GM19023 (cell line): ENCODE data around the gene AMBP.
"Not testable (repeated sequence)": the region's sequence is repeated elsewhere in the genome, so short reads cannot be mapped to it uniquely, and the experiment has no call there.

ENCODE experiments used
- ATAC-seq: cut with Tn5 transposase; IDR thresholded peaks from one replicate; pipeline ENCODE4 v1.9.1; 2021; ENCODE audit warnings: mild to moderate bottlenecking, moderate library complexity; ENCODE audit not compliant: unreplicated experiment

Gene AMBP

GRCh38 chr9:114053246-114054005 lies 24.7 kb downstream of the AMBP start:
- no peak for ATAC-seq

- ATAC-seq, result no peak
These were observed 26.4 kb downstream of the AMBP start for GRCh38 chr9:114051706-114052105.

DNA sequence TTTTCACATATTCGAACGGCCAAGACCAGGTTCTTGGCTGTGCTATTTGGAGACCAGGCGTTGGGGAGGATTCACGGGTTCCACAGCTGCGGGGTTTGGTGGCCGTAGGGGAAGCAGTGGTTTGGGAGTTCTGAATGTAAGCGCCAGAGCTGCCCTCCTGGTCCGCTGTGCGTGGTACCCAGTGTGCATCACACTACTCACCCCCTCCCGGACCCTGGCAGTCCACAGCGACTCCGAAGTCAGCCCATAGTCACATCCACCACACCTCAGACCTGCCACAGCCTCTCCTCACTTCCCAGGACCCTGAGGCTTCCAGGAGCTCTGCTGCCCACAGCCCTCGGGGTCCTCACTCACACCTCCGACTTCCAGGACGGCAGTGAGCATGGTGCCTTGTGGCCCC lies 26.8 kb downstream of the AMBP start:
- no peak for ATAC-seq

GRCh38 chr9:114050646-114051045 lies 27.5 kb downstream of the AMBP start:
- ATAC-seq, result no peak

- no peak for ATAC-seq
These were observed 27.9 kb downstream of the AMBP start for GRCh38 chr9:114050226-114050568.

GRCh38 chr9:114049441-114050225 lies 28.5 kb downstream of the AMBP start:
- ATAC-seq, result no peak

DNA sequence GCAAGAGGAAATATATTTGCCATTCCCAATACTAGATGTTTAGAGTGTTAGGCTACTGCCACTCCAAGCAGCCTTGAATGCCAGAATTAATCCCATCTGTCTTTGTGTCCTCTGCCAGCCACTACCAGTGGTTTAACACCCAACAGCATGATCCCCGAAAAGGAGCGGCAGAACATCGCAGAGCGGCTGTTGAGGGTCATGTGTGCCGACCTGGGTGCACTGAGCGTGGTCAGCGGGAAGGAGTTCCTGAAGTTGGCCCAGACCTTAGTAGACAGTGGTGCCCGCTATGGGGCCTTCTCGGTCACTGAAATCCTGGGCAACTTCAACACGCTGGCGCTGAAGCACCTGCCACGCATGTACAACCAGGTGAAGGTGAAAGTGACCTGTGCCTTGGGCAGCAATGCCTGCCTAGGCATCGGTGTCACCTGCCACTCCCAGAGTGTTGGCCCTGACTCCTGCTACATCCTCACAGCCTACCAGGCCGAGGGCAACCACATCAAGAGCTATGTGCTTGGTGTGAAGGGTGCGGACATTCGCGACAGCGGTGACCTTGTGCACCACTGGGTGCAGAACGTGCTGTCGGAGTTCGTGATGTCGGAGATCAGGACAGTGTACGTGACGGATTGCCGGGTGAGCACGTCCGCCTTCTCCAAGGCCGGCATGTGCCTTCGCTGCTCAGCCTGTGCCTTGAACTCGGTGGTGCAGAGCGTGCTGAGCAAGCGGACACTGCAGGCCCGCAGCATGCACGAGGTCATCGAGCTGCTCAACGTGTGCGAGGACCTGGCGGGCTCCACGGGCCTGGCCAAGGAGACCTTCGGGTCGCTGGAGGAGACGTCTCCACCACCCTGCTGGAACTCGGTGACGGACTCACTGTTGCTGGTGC lies 29.3 kb downstream of the AMBP start:
- ATAC-seq, result no peak

DNA sequence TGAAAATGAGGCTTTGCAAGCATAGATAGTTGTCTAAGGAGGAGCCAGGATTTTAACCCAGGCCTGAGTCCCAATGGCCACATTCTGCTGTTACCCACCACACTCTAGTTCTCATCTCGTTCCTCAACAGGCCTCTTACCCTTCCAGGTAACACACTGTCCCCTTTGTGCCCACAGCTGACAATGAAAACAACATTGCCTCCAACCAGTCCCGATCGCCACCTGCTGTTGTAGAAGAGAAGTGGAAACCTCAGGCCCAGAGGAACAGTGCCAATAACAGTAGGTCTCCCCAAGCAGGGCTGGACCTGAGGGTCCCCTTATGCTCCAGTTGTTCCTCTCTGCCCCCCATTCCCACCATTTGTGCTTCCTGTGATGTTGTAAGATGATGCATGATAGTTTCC lies 30.4 kb downstream of the AMBP start:
- ATAC-seq, result no peak

- no peak for ATAC-seq
These were observed 31.2 kb downstream of the AMBP start for GRCh38 chr9:114046875-114047274.

DNA sequence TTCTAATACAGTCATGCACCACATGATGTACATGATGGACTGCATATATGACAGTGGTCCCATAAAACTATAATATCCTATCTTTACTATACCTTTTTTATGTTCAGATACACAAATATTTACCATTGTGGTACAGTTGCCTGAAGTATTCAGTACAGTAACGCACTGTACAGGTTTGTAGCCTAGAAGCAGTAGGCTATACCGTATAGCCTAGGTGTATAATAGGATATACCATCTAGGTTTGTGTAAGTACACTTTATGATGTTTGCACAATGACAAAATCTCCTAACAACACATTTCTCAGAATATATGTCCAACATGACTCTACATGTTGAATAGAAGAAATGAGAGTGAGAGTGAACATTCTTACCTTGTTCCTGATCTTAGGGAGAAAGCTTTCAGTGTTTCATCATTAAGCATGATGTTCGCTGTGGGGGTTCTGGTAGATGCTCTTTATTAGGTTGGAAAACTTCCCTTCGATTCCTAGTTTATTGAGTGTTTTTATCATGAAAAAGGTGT lies 31.8 kb downstream of the AMBP start:
- no peak for ATAC-seq

GRCh38 chr9:114043660-114044059 lies 34.4 kb downstream of the AMBP start:
- not testable (repeated sequence) for ATAC-seq

DNA sequence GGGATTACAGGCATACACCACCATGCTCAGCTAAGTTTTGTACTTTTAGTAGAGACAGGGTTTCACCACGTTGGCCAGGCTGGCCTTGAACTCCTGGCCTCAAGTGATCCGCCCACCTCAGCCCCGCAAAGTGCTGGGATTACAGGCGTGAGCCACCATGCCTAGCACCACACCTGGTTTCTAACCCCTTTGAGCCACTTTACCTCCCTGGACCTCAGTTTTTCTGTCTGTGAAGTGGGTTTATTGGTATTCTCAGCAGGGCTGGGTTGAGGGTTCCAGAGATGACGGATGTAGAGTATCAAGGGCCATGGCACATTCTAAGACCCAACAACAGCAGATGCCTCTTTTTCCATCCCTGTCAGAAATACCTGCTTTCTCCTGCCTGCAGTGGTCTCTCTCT lies 38.6 kb downstream of the AMBP start:
- no peak for ATAC-seq

- no peak for ATAC-seq
These were observed 39.3 kb downstream of the AMBP start for GRCh38 chr9:114038724-114039313.

GRCh38 chr9:114037961-114038723 lies 40.0 kb downstream of the AMBP start:
- ATAC-seq, result no peak

- ATAC-seq, result no peak
These were observed 40.9 kb downstream of the AMBP start for GRCh38 chr9:114037249-114037648.

DNA sequence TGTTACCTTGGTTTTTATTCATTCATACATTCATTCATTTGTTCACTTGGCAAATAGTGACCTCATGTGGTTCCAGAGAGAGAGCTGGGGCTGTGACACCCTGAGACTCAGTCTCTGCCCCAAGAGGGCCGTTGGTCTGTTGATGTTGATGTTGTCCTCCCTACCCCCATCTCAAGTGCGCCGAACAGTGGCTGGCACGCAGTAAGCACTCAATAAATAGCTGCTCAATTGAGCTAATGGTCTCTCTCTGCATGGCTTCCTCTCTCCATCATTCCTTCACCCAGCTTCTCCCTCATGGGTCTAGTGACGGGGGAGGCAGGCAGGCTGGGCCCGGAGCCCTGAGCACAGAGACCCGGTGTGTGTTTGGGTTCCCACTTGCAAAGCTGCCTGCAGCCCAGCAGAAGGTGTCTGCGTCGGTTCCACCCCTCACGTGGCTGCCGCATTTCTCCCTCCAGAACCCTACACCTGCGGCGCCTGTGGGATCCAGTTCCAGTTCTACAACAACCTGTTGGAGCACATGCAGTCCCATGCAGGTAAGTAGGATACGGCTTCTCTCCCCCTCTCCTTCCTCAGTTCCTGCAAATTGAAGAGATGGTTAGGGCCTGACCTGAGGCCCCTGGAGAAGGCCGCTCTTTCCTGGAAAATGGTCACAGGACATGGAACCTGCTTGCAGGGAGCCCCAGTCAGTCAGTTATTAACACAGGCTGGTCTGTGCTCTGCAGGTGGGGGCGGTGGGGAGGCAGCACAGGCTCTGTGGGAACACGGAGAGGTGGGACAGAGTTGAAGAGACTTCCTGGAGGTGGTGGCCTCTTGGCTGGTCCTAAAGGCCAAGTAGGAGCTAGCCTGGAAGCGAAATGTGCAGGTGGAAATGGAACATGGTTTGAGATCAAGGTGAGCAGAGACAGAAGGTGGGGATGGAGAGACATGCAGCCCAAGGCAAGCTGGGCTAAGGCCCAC lies 42.0 kb downstream of the AMBP start:
- no peak for ATAC-seq

GRCh38 chr9:114035221-114035844 lies 42.8 kb downstream of the AMBP start:
- ATAC-seq, result no peak

DNA sequence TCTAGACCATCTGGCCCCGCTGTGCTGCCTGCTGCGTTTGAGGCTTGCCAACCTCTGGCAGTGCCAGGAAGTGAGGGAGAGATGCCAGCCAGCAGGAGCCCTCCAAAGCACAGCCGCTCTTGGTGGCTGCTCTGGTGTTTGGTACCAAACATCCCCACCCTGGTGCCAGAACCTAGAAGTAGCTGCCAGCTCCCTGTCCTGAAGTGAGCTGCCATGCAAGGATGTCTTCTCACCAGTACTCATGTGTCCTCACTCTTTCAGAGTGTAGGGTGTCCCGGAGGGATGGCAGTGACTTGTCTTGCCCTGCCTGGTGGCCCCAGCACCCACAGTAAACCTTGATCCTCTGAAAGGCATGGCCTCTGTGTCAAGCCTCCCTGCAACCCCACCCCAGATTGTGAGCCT lies 43.4 kb downstream of the AMBP start:
- ATAC-seq, result no peak

GRCh38 chr9:114034196-114034595 lies 43.9 kb downstream of the AMBP start:
- ATAC-seq, result no peak
